GM18520 (cell line): Measurements from ENCODE around the gene ADGRF3.
"Not testable (repeated sequence)": the region's sequence is repeated elsewhere in the genome, so short reads cannot be mapped to it uniquely, and the experiment has no call there.

ENCODE experiments used
- ATAC-seq: cut with Tn5 transposase; IDR thresholded peaks from one replicate; pipeline ENCODE4 v1.9.1; 2021; ENCODE audit not compliant: unreplicated experiment

ADGRF3 gene

GRCh38 chr2:26346454-26347053 lies at the start of gene ADGRF3:
TSS of gene ADGRF3 (minus strand) at chr2:26346789. CDS start at chr2:26346234, 555 bp downstream.
- ATAC-seq, result no peak

GRCh38 chr2:26395394-26395793 lies 48.8 kb upstream of the ADGRF3 start:
- no peak for ATAC-seq

- ATAC-seq, result no peak
Observed at GRCh38 chr2:26394694-26395093, 48.1 kb upstream of the ADGRF3 start.

GRCh38 chr2:26387189-26387588 lies 40.6 kb upstream of the ADGRF3 start:
- no peak for ATAC-seq

GRCh38 chr2:26384597-26384996 lies 38.0 kb upstream of the ADGRF3 start:
- ATAC-seq, result no peak

GRCh38 chr2:26384183-26384582 lies 37.6 kb upstream of the ADGRF3 start:
- ATAC-seq, result no peak

- no peak for ATAC-seq
Observed at GRCh38 chr2:26382564-26382963, 36.0 kb upstream of the ADGRF3 start.

GRCh38 chr2:26380281-26380680 lies 33.7 kb upstream of the ADGRF3 start:
- ATAC-seq, result no peak

- ATAC-seq, result no peak
Observed at GRCh38 chr2:26376799-26377198, 30.2 kb upstream of the ADGRF3 start.

- not testable (repeated sequence) for ATAC-seq
Observed at GRCh38 chr2:26370909-26371308, 24.3 kb upstream of the ADGRF3 start.

GRCh38 chr2:26369664-26370063 lies 23.1 kb upstream of the ADGRF3 start:
- ATAC-seq, result not testable (repeated sequence)

- ATAC-seq, result no peak
Observed at GRCh38 chr2:26366957-26367356, 20.4 kb upstream of the ADGRF3 start.

- no peak for ATAC-seq
Observed at GRCh38 chr2:26364669-26365068, 18.1 kb upstream of the ADGRF3 start.

GRCh38 chr2:26363958-26364357 lies 17.4 kb upstream of the ADGRF3 start:
- ATAC-seq, result no peak

GRCh38 chr2:26363323-26363722 lies 16.7 kb upstream of the ADGRF3 start:
- ATAC-seq, result no peak

GRCh38 chr2:26359886-26360473 lies 13.4 kb upstream of the ADGRF3 start:
- ATAC-seq, result no peak

GRCh38 chr2:26356771-26357170 lies 10.2 kb upstream of the ADGRF3 start:
- no peak for ATAC-seq

- ATAC-seq, result no peak
Observed at GRCh38 chr2:26356111-26356510, 9.5 kb upstream of the ADGRF3 start.

- ATAC-seq, result no peak
Observed at GRCh38 chr2:26355038-26355995, 8.7 kb upstream of the ADGRF3 start.

- not testable (repeated sequence) for ATAC-seq
Observed at GRCh38 chr2:26354469-26354868, 7.9 kb upstream of the ADGRF3 start.

- ATAC-seq, result no peak
Observed at GRCh38 chr2:26352892-26353291, 6.3 kb upstream of the ADGRF3 start.
